K562 (cell line): ENCODE measurements around the gene DAB2IP.

Experiments
- KDM1A ChIP-seq, 2 experiments: fragments of 450-650 bp; IDR thresholded peaks; 2 replicates each; pipeline ENCODE4 v1.6.1; 2016; ENCODE audit warnings: mild to moderate bottlenecking in 2 of 2
- MYNN ChIP-seq, 2 experiments: sonication (generic); formaldehyde crosslinking in 1 of 2; IDR thresholded peaks; 2 replicates each; pipeline versions ENCODE4 v1.5.0 to v1.6.1; 2016 to 2020; ENCODE audit warnings: antibody characterized with exemption in 1 of 2, missing genetic modification reagents in 1 of 2
- POLR2AphosphoS5 ChIP-seq: IDR thresholded peaks from 2 replicates; pipeline ENCODE4 v1.6.1; 2011; ENCODE audit warnings: mild to moderate bottlenecking, low read depth, low read length, moderate library complexity; ENCODE audit not compliant: control insufficient read depth, insufficient read depth
- RAD21 ChIP-seq, 2 experiments: fragments of 250-450 bp in 1 of 2; fragments of 450-650 bp in 1 of 2; sonication (Bioruptor Pico) in 1 of 2; formaldehyde crosslinking in 1 of 2; IDR thresholded peaks in 1 of 2; conservative IDR thresholded peaks in 1 of 2; 2 replicates each; pipeline versions ENCODE4 v1.4.0 to v1.8.0; 2020 to 2022; ENCODE audit warnings: mild to moderate bottlenecking in 2 of 2, moderate library complexity in 1 of 2
- SIN3A ChIP-seq, 2 experiments: fragments of 150-350 bp in 1 of 2; IDR thresholded peaks; 2 replicates each; pipeline ENCODE4 v1.6.1; 2011 to 2016; ENCODE audit warnings: borderline replicate concordance in 2 of 2, low read depth in 2 of 2, low read length in 2 of 2, mild to moderate bottlenecking in 2 of 2, moderate library complexity in 2 of 2; ENCODE audit not compliant: control insufficient read depth in 1 of 2
- ZNF644 ChIP-seq: fragments of 200-800 bp; sonication (Bioruptor generic); IDR thresholded peaks from 2 replicates; pipeline ENCODE4 v1.6.1; 2016; ENCODE audit warnings: low read depth, missing genetic modification characterization, missing compliant biosample characterization
- TF ChIP-seq, protein P1 (sequence below): sonication (generic); formaldehyde crosslinking; IDR thresholded peaks from 2 replicates; pipeline ENCODE4 v1.8.1; 2022; ENCODE audit warnings: missing genetic modification reagents
- TF ChIP-seq, protein P2 (sequence below): fragments of 250-450 bp; sonication (Bioruptor Pico); IDR thresholded peaks from 2 replicates; pipeline ENCODE4 v1.5.0; 2021; ENCODE audit warnings: mild to moderate bottlenecking, moderate library complexity
- TF ChIP-seq, protein P3 (sequence below), 3 experiments: IDR thresholded peaks in 2 of 3; conservative IDR thresholded peaks in 1 of 3; 2 replicates each; pipeline ENCODE4 v1.5.1; 2011 to 2012; ENCODE audit warnings: low read length in 3 of 3, mild to moderate bottlenecking in 3 of 3, control low read depth in 2 of 3, improper control_type of control experiment in 1 of 3, inconsistent platforms in 1 of 3, low read depth in 1 of 3, mixed read lengths in 1 of 3, moderate library complexity in 1 of 3; ENCODE audit not compliant: insufficient read depth in 2 of 3

DNA sequence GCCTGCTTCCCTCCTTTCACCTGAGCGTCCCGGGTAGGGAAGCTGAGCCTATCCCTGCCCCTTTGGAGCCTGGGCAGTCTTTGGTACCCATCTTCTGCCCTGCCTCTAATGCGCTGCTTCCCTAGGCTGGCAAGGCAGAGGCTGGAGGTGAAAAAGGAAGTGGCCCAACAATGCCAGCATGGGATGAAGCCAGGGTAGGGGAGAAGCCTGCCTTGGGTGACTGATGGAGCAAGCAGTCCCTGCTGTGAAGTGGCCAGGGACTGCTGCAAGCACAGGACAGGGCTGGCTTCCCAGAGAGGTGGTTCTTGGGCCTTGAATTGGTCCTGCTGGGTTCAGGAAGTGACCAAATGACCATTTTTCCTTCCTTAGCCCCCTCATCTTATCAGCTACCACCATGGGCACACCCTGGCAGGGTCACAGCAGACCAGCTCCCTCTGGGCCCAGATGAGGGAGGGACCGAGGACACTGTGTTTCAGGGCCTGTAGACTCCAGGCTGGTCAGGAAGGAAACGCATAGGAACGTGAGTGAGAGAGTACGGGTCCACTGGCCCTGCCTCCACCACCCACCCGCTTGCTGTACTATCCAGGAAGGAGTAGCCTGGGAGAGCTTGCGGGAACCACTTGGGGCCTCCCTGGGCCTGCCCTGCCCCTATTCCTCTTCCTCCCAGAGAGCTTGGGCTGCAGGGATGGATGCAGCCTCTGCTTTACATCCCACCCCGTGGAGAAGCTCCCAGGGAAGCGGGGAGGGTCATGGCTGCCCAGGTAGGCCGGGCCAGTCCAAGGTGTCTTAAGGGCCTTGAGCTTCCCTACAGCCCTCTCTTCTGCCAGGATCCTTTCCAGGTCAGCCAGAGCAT is 102.6 kb downstream of the DAB2IP start:
- TF ChIP-seq POLR2AphosphoS5 (no peak), RAD21 (CRISPR knock-in tag; conservative IDR thresholded peaks at IDR 0.05 in 1 of 2, IDR thresholded peaks at IDR 0.05 in 1 of 2) (no peak), ZNF644 (no peak), MYNN (IDR thresholded peaks at IDR 0.05) (no peak), MYNN (CRISPR knock-in tag; IDR thresholded peaks at IDR 0.05) (no peak), KDM1A (IDR thresholded peaks at IDR 0.05) (no peak), SIN3A (IDR thresholded peaks at IDR 0.05; ENCODE audit: borderline replicate concordance in 2 of 2, control insufficient read depth in 1 of 2, low read depth in 2 of 2, low read length in 2 of 2) (no peak)
- TF ChIP-seq, protein P1, sequence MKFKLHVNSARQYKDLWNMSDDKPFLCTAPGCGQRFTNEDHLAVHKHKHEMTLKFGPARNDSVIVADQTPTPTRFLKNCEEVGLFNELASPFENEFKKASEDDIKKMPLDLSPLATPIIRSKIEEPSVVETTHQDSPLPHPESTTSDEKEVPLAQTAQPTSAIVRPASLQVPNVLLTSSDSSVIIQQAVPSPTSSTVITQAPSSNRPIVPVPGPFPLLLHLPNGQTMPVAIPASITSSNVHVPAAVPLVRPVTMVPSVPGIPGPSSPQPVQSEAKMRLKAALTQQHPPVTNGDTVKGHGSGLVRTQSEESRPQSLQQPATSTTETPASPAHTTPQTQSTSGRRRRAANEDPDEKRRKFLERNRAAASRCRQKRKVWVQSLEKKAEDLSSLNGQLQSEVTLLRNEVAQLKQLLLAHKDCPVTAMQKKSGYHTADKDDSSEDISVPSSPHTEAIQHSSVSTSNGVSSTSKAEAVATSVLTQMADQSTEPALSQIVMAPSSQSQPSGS (CRISPR knock-in tag): no peak
- TF ChIP-seq, protein P2, sequence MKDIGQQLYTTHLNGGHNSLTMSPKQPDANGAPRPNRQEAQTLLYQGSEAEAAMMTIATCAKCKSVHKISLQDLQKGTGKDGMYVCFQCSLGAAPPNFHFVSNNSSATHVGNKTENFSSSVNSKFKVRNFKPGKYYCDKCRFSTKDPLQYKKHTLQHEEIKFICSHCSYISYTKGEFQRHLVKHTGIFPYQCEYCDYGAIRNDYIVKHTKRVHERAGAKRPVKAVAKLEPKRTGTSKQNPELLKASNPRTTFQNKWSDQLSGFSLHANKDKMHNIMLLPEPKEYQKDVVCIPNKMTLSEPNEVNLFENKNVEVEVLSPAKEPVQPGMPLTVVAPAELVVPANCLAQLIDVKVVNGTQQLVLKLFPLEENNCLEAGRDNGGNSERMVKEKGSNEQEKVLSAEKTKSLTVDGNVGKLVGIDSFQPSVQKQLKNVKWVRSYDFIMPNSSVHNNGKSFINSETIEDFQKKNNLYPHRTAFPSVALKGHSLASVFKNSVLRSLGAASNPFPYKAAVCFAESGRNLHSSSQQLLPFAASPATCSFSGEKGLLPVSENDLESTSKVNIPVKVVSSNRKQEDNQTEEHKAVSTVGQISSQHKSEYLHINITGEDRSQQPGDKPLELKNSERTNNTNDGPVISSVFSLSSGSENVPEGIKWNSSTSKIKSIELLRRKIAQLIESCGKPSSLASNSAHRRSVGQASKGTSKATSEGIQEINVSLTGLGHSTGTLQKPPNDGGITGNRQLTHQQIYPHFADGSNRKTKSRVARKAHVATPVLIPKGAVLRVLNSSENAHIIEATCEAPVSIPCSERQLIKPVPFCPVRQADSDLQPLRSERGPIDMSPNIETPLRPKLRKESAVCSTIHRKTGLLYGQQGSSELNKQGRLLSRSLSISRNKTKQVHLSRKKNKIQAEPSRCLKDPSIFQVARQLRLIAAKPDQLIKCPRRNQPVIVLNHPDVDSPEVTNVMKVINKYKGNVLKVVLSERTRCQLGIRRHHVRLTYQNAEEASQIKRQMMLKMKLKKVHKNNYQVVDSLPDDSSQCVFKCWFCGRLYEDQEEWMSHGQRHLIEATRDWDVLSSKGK (CRISPR knock-in tag): no peak
- TF ChIP-seq, protein P3, sequence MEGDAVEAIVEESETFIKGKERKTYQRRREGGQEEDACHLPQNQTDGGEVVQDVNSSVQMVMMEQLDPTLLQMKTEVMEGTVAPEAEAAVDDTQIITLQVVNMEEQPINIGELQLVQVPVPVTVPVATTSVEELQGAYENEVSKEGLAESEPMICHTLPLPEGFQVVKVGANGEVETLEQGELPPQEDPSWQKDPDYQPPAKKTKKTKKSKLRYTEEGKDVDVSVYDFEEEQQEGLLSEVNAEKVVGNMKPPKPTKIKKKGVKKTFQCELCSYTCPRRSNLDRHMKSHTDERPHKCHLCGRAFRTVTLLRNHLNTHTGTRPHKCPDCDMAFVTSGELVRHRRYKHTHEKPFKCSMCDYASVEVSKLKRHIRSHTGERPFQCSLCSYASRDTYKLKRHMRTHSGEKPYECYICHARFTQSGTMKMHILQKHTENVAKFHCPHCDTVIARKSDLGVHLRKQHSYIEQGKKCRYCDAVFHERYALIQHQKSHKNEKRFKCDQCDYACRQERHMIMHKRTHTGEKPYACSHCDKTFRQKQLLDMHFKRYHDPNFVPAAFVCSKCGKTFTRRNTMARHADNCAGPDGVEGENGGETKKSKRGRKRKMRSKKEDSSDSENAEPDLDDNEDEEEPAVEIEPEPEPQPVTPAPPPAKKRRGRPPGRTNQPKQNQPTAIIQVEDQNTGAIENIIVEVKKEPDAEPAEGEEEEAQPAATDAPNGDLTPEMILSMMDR (IDR thresholded peaks at IDR 0.05 in 2 of 3, conservative IDR thresholded peaks at IDR 0.05 in 1 of 3; ENCODE audit: insufficient read depth in 2 of 3, low read depth in 1 of 3, low read length in 3 of 3): no peak
